GM18951 (cell line): ENCODE results near the gene GTF3C4.

ENCODE experiments used
- POLR2A ChIP-seq: IDR thresholded peaks from 4 replicates; pipeline ENCODE4 v1.6.1; 2011; ENCODE audit warnings: mild to moderate bottlenecking; ENCODE audit not compliant: insufficient read length, insufficient read depth; ENCODE audit errors: extremely low read depth
- in situ Hi-C: fragments of 300-500 bp; cut with MboI; formaldehyde crosslinking; loops from one replicate; pipeline ENCODE4 v1.12.0; 2022; ENCODE audit warnings: low sequenced_read_pairs, mixed read lengths, inconsistent platforms; ENCODE audit not compliant: unreplicated experiment

Gene GTF3C4

DNA sequence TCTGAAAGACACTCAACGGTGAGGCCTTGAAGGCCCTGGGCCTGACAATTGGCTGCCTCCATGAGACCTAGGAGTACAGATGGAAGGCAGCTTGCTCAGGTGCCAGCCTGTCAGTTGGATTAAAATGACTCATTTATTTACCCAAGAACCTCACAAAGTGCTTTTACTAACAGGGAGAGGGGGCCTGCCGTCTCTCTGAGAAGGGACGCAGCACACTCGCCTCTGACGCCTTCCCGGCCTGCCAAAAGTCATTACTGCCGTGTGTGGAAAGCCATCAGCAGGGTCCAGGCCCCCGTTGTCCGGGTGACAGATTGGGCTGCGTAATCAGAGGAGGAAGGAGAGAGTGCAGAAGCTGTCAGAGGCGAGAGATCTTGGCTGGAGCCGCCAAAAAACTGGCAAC lies 32.9 kb upstream of the GTF3C4 start:
- in situ Hi-C loops, result no loop called here
- no peak for TF ChIP-seq POLR2A

DNA sequence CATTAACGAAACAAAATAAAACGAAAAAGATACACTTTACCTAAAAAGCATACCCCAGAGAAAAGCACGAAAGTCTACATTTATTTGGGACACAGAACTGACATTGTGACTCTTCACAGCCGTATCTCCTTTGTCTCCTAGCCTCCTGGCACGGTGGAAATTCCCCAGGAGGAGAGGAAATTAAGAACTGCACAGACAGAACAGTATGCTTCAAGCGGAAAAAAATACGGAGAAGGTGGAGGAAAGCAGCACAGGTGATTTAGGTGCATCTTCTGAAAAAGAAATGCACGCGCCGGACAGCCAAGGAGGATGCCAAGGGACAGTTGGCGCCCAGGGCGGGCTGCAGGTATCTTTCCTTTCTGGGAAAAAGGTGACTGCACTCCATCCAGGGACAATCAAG lies 32.5 kb upstream of the GTF3C4 start:
- TF ChIP-seq POLR2A, result no peak
- in situ Hi-C loops, result no loop called here

DNA sequence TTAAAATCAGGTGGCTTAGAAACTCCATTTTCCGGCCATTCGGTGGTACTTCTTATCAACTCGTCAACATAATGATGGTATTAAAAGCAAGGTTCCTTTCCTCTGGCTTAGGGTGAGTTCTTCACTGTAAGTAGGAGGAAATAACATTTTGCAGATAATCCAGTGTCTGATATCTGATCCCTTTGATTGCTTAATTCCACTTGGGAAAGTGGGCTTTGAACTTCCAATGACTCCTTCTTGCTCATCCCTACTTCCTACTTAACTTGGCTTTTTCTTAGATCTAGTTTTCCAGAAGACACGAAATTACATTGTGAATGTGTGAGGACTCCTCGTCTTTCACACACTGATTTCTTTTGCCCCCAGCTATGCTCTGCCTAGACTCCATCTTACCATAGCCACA lies 32.0 kb upstream of the GTF3C4 start:
- in situ Hi-C loops, result no loop called here
- no peak for TF ChIP-seq POLR2A

DNA sequence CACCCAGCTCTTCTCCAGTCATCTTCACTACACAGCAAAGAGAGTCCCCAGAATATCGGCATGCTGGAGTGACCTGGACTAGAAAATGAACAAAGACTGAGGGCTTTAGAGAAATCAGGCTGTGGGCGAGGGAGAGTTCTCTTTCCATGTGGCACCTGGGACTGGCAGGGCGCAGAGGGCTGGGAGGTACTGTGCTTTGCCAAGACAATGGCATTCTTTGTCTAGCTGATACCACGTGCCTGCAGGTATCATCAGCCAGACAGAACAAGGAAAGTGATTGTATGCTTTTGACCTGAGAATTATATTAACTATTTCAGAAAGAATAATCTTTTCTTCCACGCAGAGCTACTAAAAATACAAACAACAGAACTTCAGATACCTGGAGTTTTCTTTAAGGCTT lies 30.9 kb upstream of the GTF3C4 start:
- in situ Hi-C loops, result no loop called here

DNA sequence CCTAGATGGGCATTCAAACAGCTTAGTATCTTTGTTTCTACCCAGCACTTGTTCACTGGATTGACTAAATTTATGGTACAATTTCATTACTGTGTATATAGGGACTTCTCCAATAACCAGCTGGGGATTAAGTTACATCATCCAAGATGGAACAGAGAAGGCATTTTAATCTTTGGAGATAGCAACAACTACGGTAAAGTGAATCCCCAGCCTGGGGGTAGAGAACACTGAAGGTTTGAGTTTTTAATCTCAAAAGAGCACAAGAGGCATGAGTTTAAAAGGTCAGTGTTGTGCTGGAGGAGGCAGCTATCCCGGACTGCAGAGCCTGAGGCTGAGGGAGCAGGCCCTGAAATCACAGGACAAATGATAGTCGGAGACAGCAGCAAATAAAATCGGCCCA lies 29.0 kb upstream of the GTF3C4 start:
- in situ Hi-C loops, result no loop called here
- no peak for TF ChIP-seq POLR2A

More for the DNA sequence above, 30.9 kb upstream of the GTF3C4 start:
- no peak for TF ChIP-seq POLR2A

DNA sequence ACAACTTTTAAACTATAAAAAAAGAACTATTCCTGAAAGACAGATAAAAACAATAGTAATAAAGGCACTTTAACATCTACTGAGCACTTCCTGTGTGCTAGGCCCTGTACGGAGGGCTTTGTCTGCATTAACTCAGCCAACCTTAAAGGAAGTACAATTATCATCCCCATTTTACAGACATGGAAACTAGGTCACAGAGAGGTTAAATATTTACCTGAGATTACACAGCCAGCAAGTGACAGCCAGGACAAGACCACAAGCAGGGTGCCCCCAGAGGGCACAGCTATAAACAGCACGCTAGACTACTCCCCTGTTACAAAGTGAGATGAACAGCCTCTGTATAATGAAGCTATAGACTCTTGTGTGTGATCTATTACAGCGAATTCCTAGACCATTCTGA lies 26.0 kb upstream of the GTF3C4 start:
- no peak for TF ChIP-seq POLR2A
- in situ Hi-C loops, result no loop called here

DNA sequence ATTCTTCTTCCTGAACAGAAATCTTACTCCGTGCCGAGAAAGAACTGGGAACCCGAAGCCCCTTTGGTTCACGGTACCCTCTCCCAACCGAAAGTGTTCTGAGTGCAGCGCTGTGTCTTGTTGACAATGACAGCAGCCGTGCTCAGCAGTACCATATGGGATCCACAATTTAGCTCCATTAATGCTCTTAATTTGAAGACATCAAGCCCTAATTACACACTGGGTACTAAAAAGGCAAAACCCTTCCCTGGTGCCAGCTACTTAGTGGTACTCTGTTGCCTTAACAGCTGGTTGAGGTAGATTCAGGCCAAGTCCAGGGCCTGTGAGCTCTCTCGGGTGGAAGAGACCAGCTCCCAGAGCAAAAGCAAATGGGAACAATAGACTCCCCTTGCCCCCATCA lies 25.0 kb upstream of the GTF3C4 start:
- TF ChIP-seq POLR2A, result no peak
- in situ Hi-C loops, result no loop called here

DNA sequence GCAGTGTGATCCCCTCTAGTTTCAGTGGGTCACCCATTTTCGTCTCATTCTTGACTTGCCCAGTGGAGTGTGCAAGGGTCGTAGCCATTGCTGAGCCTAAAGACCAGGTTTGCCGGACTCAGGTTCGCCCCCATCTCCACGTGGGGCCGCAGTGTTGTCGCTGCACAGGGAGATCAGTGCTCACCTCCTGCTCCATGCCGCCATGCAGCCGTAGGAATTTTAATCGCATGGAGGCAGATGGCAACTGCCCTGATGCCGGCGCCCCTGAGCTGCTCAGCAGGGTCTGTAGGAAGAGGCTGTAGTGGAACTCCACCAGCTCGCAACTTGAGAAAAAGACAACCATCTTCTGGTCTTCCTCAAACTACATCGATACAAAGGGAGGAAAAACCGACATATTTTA lies 24.6 kb upstream of the GTF3C4 start:
- in situ Hi-C loops, result no loop called here
- no peak for TF ChIP-seq POLR2A

DNA sequence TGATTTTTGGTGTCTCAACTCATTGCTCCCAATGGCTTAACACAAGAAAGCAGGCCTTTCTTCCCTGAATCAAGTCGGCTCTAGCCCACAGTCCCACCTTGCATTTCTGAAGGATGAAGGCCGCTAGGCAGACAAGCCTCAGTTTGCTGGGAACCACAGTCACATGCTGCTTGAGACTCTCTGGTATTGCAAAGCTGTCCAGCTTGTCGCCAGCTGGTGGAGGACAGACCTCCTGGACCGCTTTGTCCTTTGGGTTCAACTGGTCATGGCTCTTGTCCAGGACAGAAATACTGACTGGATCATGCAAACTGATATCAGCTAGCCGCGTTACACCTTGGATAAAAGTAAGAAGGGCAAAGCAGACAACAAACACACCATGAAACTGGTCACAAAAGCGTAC lies 23.5 kb upstream of the GTF3C4 start:
- TF ChIP-seq POLR2A, result no peak
- in situ Hi-C loops, result no loop called here

DNA sequence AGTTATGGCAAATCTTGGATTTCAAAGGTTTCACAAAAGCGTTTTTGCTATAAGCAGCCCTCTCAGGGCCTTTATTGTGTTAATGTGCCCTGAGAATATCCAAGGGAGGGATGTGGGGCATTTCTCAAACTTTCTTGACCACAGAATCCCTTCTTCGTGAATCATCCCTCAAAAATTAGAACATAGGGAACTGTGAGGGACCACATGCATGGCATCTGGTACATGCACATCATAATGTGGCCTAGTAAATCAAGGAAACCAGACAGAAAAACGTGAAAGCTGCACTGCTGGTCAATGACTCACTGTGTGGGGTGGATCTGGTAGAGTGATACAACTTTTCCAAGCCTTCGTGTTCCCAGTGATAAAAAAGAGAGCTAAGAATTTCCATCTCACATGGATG lies 22.9 kb upstream of the GTF3C4 start:
- no peak for TF ChIP-seq POLR2A
- in situ Hi-C loops, result no loop called here

DNA sequence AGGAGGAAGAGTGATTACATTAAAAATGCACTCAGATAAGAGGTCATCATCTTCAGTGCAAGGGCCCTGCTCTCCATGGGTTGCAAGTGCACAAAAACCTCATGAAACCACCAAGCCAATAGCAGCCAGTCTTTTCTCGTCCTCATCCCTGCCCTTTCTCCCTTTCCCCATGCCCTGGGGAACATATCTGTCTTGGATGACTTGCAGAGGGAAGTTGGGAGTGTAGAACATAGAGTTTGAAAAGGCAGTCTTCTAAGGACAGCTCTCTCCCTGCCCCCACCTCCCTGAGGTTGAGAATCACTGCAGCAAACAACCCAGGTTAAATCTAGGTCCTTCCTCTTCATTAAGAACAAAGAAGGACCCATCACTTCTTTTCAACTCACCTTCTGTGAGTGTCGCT lies 22.5 kb upstream of the GTF3C4 start:
- in situ Hi-C loops, result no loop called here
- no peak for TF ChIP-seq POLR2A

DNA sequence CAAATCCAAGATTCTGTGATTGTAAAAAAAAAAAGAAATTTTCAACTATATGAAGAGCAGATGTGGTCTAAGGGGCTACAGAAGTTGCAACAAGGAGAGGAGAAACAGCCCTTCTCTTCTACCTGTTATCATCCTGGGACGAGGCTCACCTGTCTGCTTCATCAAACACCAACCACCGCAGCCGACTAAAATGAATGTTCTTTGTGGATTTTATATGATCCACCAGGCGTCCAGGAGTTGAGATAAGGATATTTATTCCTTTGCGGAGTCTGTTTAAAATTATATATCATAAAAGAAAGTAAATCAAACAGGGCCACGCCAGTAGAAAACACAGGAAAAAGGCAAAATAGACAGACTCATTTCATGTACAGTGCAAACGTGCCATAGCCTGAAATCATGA lies 22.0 kb upstream of the GTF3C4 start:
- no peak for TF ChIP-seq POLR2A

DNA sequence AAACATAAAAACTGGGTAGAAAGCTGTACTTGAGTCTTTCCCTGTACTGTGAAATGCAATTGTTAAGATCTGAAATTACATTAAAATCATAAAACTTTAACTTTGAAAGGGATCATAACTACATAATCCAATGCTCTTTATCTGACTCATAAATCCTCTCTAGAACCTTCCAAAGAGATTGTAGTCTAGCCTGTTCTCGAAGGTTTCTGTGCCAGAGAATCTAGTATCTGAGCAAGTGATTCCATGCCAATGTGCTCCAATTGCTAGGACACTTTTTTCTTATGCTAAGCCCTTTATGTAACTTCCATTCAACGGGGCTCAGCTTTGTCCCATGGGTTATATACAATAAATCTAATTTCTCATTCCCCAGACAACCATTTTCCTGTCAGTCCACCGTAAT lies 21.6 kb upstream of the GTF3C4 start:
- no peak for TF ChIP-seq POLR2A
- in situ Hi-C loops, result no loop called here

More for the DNA sequence above, 22.0 kb upstream of the GTF3C4 start:
- in situ Hi-C loops, result no loop called here

DNA sequence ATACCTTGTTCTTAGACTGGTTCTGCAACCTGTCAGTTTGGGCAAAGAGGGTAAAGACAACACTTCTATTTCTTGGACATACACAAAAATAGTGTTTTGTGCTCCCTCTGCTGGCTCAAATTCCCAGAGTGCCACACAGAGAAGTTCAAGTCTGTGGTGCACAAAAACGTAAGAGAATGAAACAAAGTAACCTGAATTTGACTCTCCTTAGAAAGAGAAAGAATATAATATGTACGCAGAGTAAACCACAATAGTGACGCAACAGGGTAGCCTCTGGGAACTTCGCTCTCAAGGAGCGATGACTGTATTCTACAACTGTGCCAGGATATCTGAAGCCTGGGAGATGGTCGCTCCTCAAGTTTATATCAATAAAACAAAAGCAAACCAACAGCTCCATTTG lies 19.0 kb upstream of the GTF3C4 start:
- no peak for TF ChIP-seq POLR2A
- in situ Hi-C loops, result no loop called here

DNA sequence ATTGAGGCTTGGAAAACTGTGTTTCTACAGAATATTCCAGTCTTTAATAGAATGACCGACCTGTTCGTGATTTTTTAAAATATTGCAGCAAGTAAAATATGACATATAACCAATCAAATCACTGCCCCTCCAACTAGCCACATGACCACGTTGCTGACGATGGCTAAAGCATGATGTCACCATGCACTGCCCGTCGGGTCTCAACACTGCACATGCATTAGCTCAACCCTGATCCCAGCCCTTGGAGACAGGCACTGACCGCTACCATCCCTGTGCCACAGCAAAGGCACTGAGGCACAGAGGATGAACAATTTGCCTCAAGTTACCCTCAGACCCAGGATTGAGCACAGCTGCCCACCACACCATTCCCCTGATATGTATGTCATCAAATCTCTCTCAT lies 14.0 kb upstream of the GTF3C4 start:
- in situ Hi-C loops, result no loop called here
- TF ChIP-seq POLR2A, result no peak
